GM23248 (cell line): ENCODE data around the gene SH3RF3. TPM values are rescaled to one million over a fixed set of nuclear protein-coding genes. Genes with fewer than 3 reads are reported as not detected.

Experiments used
- DNase-seq: peaks from one replicate; pipeline ENCODE4 v3.0.0-alpha.2; 2015
- H2AFZ ChIP-seq: fragments of 200-600 bp; sonication (generic); 2 replicates; pipeline ENCODE4 v1.6.1; 2016; ENCODE audit warnings: antibody characterized with exemption
- H3F3A ChIP-seq: fragments of 200-600 bp; sonication (generic); 2 replicates; pipeline ENCODE4 v1.6.1; 2016; ENCODE audit warnings: mild to moderate bottlenecking, antibody characterized with exemption, mixed run types; ENCODE audit not compliant: insufficient read depth
- H3K27ac ChIP-seq: fragments of 200-600 bp; sonication (generic); 2 replicates; pipeline ENCODE4 v1.5.1; 2016; ENCODE audit warnings: mild to moderate bottlenecking
- H3K27me3 ChIP-seq: fragments of 200-600 bp; sonication (generic); replicated peaks from 2 replicates; pipeline ENCODE4 v1.6.1; 2016; ENCODE audit warnings: mild to moderate bottlenecking; ENCODE audit not compliant: insufficient read depth
- H3K36me3 ChIP-seq: fragments of 200-600 bp; sonication (generic); 2 replicates; pipeline ENCODE4 v1.6.1; 2016; ENCODE audit warnings: low read depth, mild to moderate bottlenecking
- H3K4me1 ChIP-seq: fragments of 200-600 bp; sonication (generic); 2 replicates; pipeline ENCODE4 v1.6.1; 2016; ENCODE audit warnings: mild to moderate bottlenecking; ENCODE audit not compliant: insufficient read depth
- H3K4me2 ChIP-seq: fragments of 200-600 bp; sonication (generic); one replicate; pipeline ENCODE4 v1.6.1; 2016; ENCODE audit warnings: mild to moderate bottlenecking; ENCODE audit not compliant: unreplicated experiment
- H3K4me3 ChIP-seq: fragments of 200-600 bp; sonication (generic); 2 replicates; pipeline ENCODE4 v1.5.1; 2016; ENCODE audit warnings: mild to moderate bottlenecking
- H3K79me2 ChIP-seq: fragments of 200-600 bp; sonication (generic); 2 replicates; pipeline ENCODE4 v1.6.1; 2016; ENCODE audit warnings: mild to moderate bottlenecking; ENCODE audit not compliant: insufficient read depth
- H3K9ac ChIP-seq: fragments of 200-600 bp; sonication (generic); 2 replicates; pipeline ENCODE4 v1.6.1; 2016; ENCODE audit warnings: mild to moderate bottlenecking
- H3K9me2 ChIP-seq: fragments of 200-600 bp; sonication (generic); 2 replicates; pipeline ENCODE4 v1.6.1; 2016; ENCODE audit warnings: mixed run types, mild to moderate bottlenecking, moderate library complexity; ENCODE audit not compliant: insufficient read depth
- H3K9me3 ChIP-seq: fragments of 200-600 bp; sonication (generic); one replicate; pipeline ENCODE4 v1.6.1; 2017; ENCODE audit warnings: low read depth
- H4K20me1 ChIP-seq: fragments of 200-600 bp; sonication (generic); 2 replicates; pipeline ENCODE4 v1.6.0; 2016; ENCODE audit not compliant: insufficient read depth
- EZH2 ChIP-seq: fragments of 200-600 bp; sonication (generic); IDR thresholded peaks from 2 replicates; pipeline ENCODE4 v1.6.1; 2018; ENCODE audit warnings: antibody characterized with exemption, mild to moderate bottlenecking; ENCODE audit not compliant: insufficient read depth, poor library complexity, severe bottlenecking
- EZH2phosphoT487 ChIP-seq: fragments of 200-600 bp; sonication (generic); IDR thresholded peaks from 2 replicates; pipeline ENCODE4 v1.6.1; 2018; ENCODE audit warnings: antibody characterized with exemption, moderate library complexity, mild to moderate bottlenecking, low read depth; ENCODE audit not compliant: insufficient read depth
- WGBS, 2 experiments: methylation state at CpG; one replicate each; pipeline ENCODE4 v1.1.6; 2015 to 2017; ENCODE audit warnings: low lambda C conversion rate in 2 of 2, low coverage in 1 of 2; ENCODE audit errors: missing lambda C conversion rate in 2 of 2; 5-methylcytosine and 5-hydroxymethylcytosine counted together
- in situ Hi-C: fragments of 300-500 bp; cut with MboI; formaldehyde crosslinking; loops from 2 replicates; pipeline ENCODE4 v1.15.0; 2020
- polyA plus RNA-seq: library from polyadenylated mRNA; unstranded; fragments of >200 nt; fragmentation: Nextera tagmentation; extraction: Ambion mirVana; gene quantifications from 2 replicates; pipeline ENCODE4 v1.2.1, GENCODE V29; 2016
- total RNA-seq: library from RNA; depleted of rRNA; stranded (reverse); fragments of >200 nt; shearing (Covaris generic); gene quantifications from 2 replicates; pipeline ENCODE4 v1.2.3, GENCODE V29; 2014

The SH3RF3 gene
- total and polyA plus RNA-seq, 2 experiments from 2014 or later: 1.5 to 5.2 TPM

DNA sequence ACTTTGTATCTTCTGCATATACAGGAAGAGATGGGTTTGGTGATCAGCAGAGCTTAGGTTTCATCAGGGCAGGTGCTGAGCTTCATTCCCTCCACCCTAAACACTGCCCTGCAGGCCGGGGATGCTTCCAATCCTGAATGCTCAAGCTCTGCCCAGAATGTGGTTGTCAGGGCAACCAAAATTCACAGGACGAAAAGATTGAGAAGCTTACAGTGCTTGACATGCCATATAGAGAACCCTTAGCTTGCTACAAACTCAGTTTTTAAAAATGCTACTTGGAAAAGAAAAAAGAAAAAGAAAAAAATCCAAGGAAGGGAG, 65.6 kb downstream of the SH3RF3 start:
- no peak for DNase-seq
- Histone ChIP-seq H3K9me3 (no peaks in the 10 kb centered on the region), H3K9me2 (no peaks in the 10 kb centered on the region), H3K4me2 (no peak overlapping the region), H3K4me3 (no peak overlapping the region), H3K9ac (no peak overlapping the region), H3K79me2 (peaks cover 27% of the 10 kb centered on the region; the same call in 1 of the 2 replicates), H3K27ac (no peak overlapping the region), H3K36me3 (no peaks in the 10 kb centered on the region), H3K27me3 (no peaks in the 10 kb centered on the region), H3K4me1 (no peaks in the 10 kb centered on the region), H4K20me1 (0 out of 2 replicates have a peak, but pooled peaks cover 9% of the 10 kb centered on the region), H3F3A (no peaks in the 10 kb centered on the region), H2AFZ (no peak overlapping the region)
- in situ Hi-C loops: no loop called here
- 86 to 92% methylated on average over 2 of the region's 2 CpGs for WGBS, 2 experiments
- TF ChIP-seq EZH2 (no peak), EZH2phosphoT487 (no peak)

DNA sequence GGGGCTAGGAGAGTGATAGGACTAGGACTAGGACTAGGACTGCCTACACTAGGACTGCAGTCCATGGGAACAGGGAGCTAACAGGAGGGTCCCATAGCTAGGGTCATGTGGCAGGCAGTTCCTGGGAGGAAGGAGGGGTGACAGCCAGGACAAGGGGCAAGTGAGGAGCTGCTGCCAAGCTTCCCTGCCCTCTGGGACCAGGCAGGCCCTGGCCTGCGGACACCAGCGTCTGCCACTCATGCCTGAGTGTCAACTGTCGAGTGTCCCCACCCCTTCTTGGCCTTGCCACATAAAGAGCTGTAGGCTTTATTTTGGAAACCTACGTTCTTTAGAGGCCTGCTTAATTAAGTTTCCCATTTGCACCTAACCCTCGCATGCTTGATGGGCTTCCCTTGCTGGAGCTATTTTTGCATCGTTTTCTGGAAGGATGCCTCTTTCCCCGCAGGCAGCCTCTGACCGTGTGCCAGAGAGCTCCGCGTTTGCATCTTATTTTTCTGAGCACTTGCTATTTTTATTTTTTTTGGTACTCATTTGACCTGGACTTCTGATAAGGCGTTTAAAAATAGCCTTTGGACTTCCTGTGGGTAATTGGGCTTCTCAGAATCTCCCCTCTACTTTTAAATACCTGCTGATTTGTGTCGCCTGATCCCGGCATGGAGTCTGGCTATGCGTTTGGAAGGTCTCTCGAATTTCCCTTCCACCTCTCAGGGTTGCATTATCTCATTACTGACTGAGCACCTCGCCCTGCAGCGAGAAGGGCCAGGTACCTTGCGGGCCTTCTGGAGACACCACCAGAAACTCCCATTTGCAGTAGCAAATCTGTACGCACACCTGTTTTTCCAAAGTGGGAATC, 66.4 kb downstream of the SH3RF3 start:
- H3K4me1 ChIP-seq: no peaks in the 10 kb centered on the region
- H3F3A ChIP-seq: no peaks in the 10 kb centered on the region
- H3K4me2 ChIP-seq: no peak overlapping the region
- H3K9ac ChIP-seq: no peak overlapping the region
- no peaks in the 10 kb centered on the region for H3K9me2 ChIP-seq
- TF ChIP-seq EZH2phosphoT487 (no peak), EZH2 (no peak)
- no peak for DNase-seq
- no peak overlapping the region for H2AFZ ChIP-seq
- no peak overlapping the region for H3K27ac ChIP-seq
- no peaks in the 10 kb centered on the region for H3K9me3 ChIP-seq
- in situ Hi-C loops: no loop called here
- H4K20me1 ChIP-seq: 0 out of 2 replicates have a peak, but pooled peaks cover 9% of the 10 kb centered on the region
- H3K79me2 ChIP-seq: peaks cover 24% of the 10 kb centered on the region; the same call in 1 of the 2 replicates
- H3K27me3 ChIP-seq: no peaks in the 10 kb centered on the region
- WGBS, 2 experiments: 87 to 91% methylated on average over 19 of the region's 19 CpGs
- no peak overlapping the region for H3K4me3 ChIP-seq
- H3K36me3 ChIP-seq: no peaks in the 10 kb centered on the region

- H3K79me2 ChIP-seq: peaks cover 18% of the 10 kb centered on the region; the same call in 1 of the 2 replicates
These were observed 67.3 kb downstream of the SH3RF3 start for GRCh38 chr2:109196081-109196875.

GRCh38 chr2:109197491-109198418, 68.8 kb downstream of the SH3RF3 start:
- H2AFZ ChIP-seq: no peak overlapping the region
- no peak for DNase-seq
- H3K9ac ChIP-seq: no peak overlapping the region
- H3K9me2 ChIP-seq: no peaks in the 10 kb centered on the region
- no peaks in the 10 kb centered on the region for H3K36me3 ChIP-seq
- H3K4me3 ChIP-seq: no peak overlapping the region
- H3K4me1 ChIP-seq: no peaks in the 10 kb centered on the region
- no peak for TF ChIP-seq EZH2phosphoT487
- no peak for TF ChIP-seq EZH2
- 0 out of 2 replicates have a peak, but pooled peaks cover 7% of the 10 kb centered on the region for H4K20me1 ChIP-seq
- H3K9me3 ChIP-seq: no peaks in the 10 kb centered on the region
- no peak overlapping the region for H3K4me2 ChIP-seq
- no peak overlapping the region for H3K27ac ChIP-seq
- H3K27me3 ChIP-seq: no peaks in the 10 kb centered on the region
- in situ Hi-C loops: no loop called here
- 80 to 82% methylated on average over 6 of the region's 6 CpGs for WGBS, 2 experiments
- no peaks in the 10 kb centered on the region for H3F3A ChIP-seq
- H3K79me2 ChIP-seq: 0 out of 2 replicates have a peak, but pooled peaks cover 8% of the 10 kb centered on the region

More at GRCh38 chr2:109196081-109196875, 67.3 kb downstream of the SH3RF3 start:
- no peak overlapping the region for H3K4me3 ChIP-seq
- in situ Hi-C loops: no loop called here
- no peak overlapping the region for H2AFZ ChIP-seq
- H3K4me2 ChIP-seq: no peak overlapping the region
- no peaks in the 10 kb centered on the region for H3K4me1 ChIP-seq
- no peaks in the 10 kb centered on the region for H3K36me3 ChIP-seq
- DNase-seq: no peak
- H4K20me1 ChIP-seq: 0 out of 2 replicates have a peak, but pooled peaks cover 9% of the 10 kb centered on the region
- no peaks in the 10 kb centered on the region for H3K9me2 ChIP-seq
- H3K9ac ChIP-seq: no peak overlapping the region
- H3K27me3 ChIP-seq: no peaks in the 10 kb centered on the region
- 92% methylated on average over 19 of the region's 19 CpGs for whole genome bisulfite sequencing, 2 experiments
- no peak overlapping the region for H3K27ac ChIP-seq
- H3K9me3 ChIP-seq: no peaks in the 10 kb centered on the region
- no peaks in the 10 kb centered on the region for H3F3A ChIP-seq
- TF ChIP-seq EZH2 (no peak), EZH2phosphoT487 (no peak)
